IPS-20b (cell line): ENCODE data around the gene MAST2.
"Not testable (repeated sequence)": the region's sequence is repeated elsewhere in the genome, so short reads cannot be mapped to it uniquely, and the experiment has no call there.

ENCODE experiments used
- H3K27ac ChIP-seq: one replicate; pipeline ENCODE4 v1.5.1; 2013; ENCODE audit warnings: low read length
- H3K27me3 ChIP-seq: 2 replicates; pipeline ENCODE4 v1.6.1; 2013; ENCODE audit warnings: mild to moderate bottlenecking, low read length, inconsistent platforms; ENCODE audit not compliant: insufficient read depth
- H3K36me3 ChIP-seq: 2 replicates; pipeline ENCODE4 v1.6.1; 2013; ENCODE audit warnings: low read depth, mild to moderate bottlenecking, inconsistent platforms, low read length, moderate library complexity; ENCODE audit not compliant: insufficient read depth
- H3K4me1 ChIP-seq: 2 replicates; pipeline ENCODE4 v1.6.1; 2013; ENCODE audit warnings: mild to moderate bottlenecking, control low read depth, inconsistent platforms, low read length, moderate library complexity; ENCODE audit not compliant: insufficient read depth
- H3K4me3 ChIP-seq: 2 replicates; pipeline ENCODE4 v1.5.1; 2013; ENCODE audit warnings: mild to moderate bottlenecking, low read length, inconsistent platforms
- H3K9ac ChIP-seq: 2 replicates; pipeline ENCODE4 v1.6.1; 2013; ENCODE audit warnings: low read depth, mild to moderate bottlenecking, inconsistent platforms, low read length, moderate library complexity
- H3K9me3 ChIP-seq: 2 replicates; pipeline ENCODE4 v1.6.1; 2013; ENCODE audit warnings: mild to moderate bottlenecking, low read depth, low read length, inconsistent platforms; ENCODE audit not compliant: insufficient read depth

MAST2 gene

GRCh38 chr1:45911634-45912033 is 108.2 kb downstream of the MAST2 start:
- Histone ChIP-seq H3K9me3 (no peaks in the 10 kb centered on the region), H3K9ac (no peak overlapping the region), H3K4me3 (no peak overlapping the region), H3K27me3 (no peaks in the 10 kb centered on the region), H3K4me1 (peaks cover 36% of the 10 kb centered on the region; the same call in 1 of the 2 replicates), H3K27ac (no peak overlapping the region), H3K36me3 (no peaks in the 10 kb centered on the region)

- H3K27me3 ChIP-seq = no peaks in the 10 kb centered on the region
- no peak overlapping the region for H3K27ac ChIP-seq
- H3K9ac ChIP-seq = no peak overlapping the region
- no peaks in the 10 kb centered on the region for H3K9me3 ChIP-seq
- H3K4me3 ChIP-seq = no peak overlapping the region
- peaks cover 30% of the 10 kb centered on the region; the same call in 1 of the 2 replicates for H3K4me1 ChIP-seq
- no peaks in the 10 kb centered on the region for H3K36me3 ChIP-seq
Measured at GRCh38 chr1:45913183-45913683, 109.8 kb downstream of the MAST2 start.

GRCh38 chr1:45913731-45914501 is 110.5 kb downstream of the MAST2 start:
- Histone ChIP-seq H3K9me3 (no peaks in the 10 kb centered on the region), H3K27me3 (no peaks in the 10 kb centered on the region), H3K4me3 (no peak overlapping the region), H3K27ac (no peak overlapping the region), H3K36me3 (no peaks in the 10 kb centered on the region), H3K9ac (no peak overlapping the region), H3K4me1 (peaks cover 23% of the 10 kb centered on the region; the same call in 1 of the 2 replicates)

GRCh38 chr1:45914836-45915235 is 111.4 kb downstream of the MAST2 start:
- Histone ChIP-seq H3K36me3 (no peaks in the 10 kb centered on the region), H3K9ac (no peak overlapping the region), H3K4me3 (no peak overlapping the region), H3K9me3 (no peaks in the 10 kb centered on the region), H3K4me1 (peaks cover 20% of the 10 kb centered on the region; the same call in 1 of the 2 replicates), H3K27ac (no peak overlapping the region), H3K27me3 (no peaks in the 10 kb centered on the region)

- Histone ChIP-seq H3K9me3 (no peaks in the 10 kb centered on the region), H3K27me3 (no peaks in the 10 kb centered on the region), H3K36me3 (no peaks in the 10 kb centered on the region), H3K4me1 (peaks cover 26% of the 10 kb centered on the region), H3K4me3 (no peak overlapping the region), H3K9ac (no peak overlapping the region), H3K27ac (no peak overlapping the region)
Measured at GRCh38 chr1:45922374-45922773, 119.0 kb downstream of the MAST2 start.

GRCh38 chr1:45922813-45923212 is 119.4 kb downstream of the MAST2 start:
- H3K9ac ChIP-seq = no peak overlapping the region
- H3K36me3 ChIP-seq = no peaks in the 10 kb centered on the region
- H3K27ac ChIP-seq = no peak overlapping the region
- H3K9me3 ChIP-seq = no peaks in the 10 kb centered on the region
- no peaks in the 10 kb centered on the region for H3K27me3 ChIP-seq
- H3K4me1 ChIP-seq = peaks cover 31% of the 10 kb centered on the region
- no peak overlapping the region for H3K4me3 ChIP-seq

GRCh38 chr1:45923343-45923742 is 119.9 kb downstream of the MAST2 start:
- Histone ChIP-seq H3K9ac (no peak overlapping the region), H3K9me3 (no peaks in the 10 kb centered on the region), H3K4me1 (peaks cover 36% of the 10 kb centered on the region), H3K27me3 (no peaks in the 10 kb centered on the region), H3K27ac (no peak overlapping the region), H3K36me3 (no peaks in the 10 kb centered on the region), H3K4me3 (no peak overlapping the region)

- H3K4me3 ChIP-seq = no peak overlapping the region
- H3K4me1 ChIP-seq = peaks cover 47% of the 10 kb centered on the region
- peak overlapping the region; percentile 9 for H3K27ac ChIP-seq
- no peaks in the 10 kb centered on the region for H3K36me3 ChIP-seq
- no peaks in the 10 kb centered on the region for H3K9me3 ChIP-seq
- no peak overlapping the region; the same call in 1 of the 2 replicates for H3K9ac ChIP-seq
- no peaks in the 10 kb centered on the region for H3K27me3 ChIP-seq
Measured at GRCh38 chr1:45924736-45925135, 121.3 kb downstream of the MAST2 start.

- Histone ChIP-seq H3K27me3 (no peaks in the 10 kb centered on the region), H3K27ac (peak overlapping the region; percentile 9), H3K4me1 (peaks cover 56% of the 10 kb centered on the region), H3K4me3 (peak overlapping the region; percentile 56), H3K36me3 (no peaks in the 10 kb centered on the region), H3K9ac (peak overlapping the region; percentile 54), H3K9me3 (no peaks in the 10 kb centered on the region)
Measured at GRCh38 chr1:45925728-45926287, 122.4 kb downstream of the MAST2 start.

GRCh38 chr1:45926330-45926729 is 122.9 kb downstream of the MAST2 start:
- Histone ChIP-seq H3K4me1 (peaks cover 59% of the 10 kb centered on the region), H3K27me3 (no peaks in the 10 kb centered on the region), H3K36me3 (no peaks in the 10 kb centered on the region), H3K9ac (peak overlapping the region; percentile 54; the same call in 1 of the 2 replicates), H3K4me3 (peak overlapping the region; percentile 56), H3K9me3 (no peaks in the 10 kb centered on the region), H3K27ac (peak overlapping the region; percentile 9)

GRCh38 chr1:45927231-45927915 is 124.0 kb downstream of the MAST2 start:
- H3K4me3 ChIP-seq = peak overlapping the region; percentile 41
- not testable (repeated sequence) for H3K9ac ChIP-seq, H3K27me3 ChIP-seq, H3K36me3 ChIP-seq, H3K9me3 ChIP-seq
- peaks cover 59% of the 10 kb centered on the region for H3K4me1 ChIP-seq
- peak overlapping the region; percentile 40 for H3K27ac ChIP-seq
